ENCODE measurements around the gene OTUB1. TPM values are rescaled to one million over a fixed set of nuclear protein-coding genes. Genes with fewer than 3 reads are reported as not detected.
A peak's percentile ranks its signal among the peaks of the same experiment; 100 is the strongest.
"Not testable (repeated sequence)": the region's sequence is repeated elsewhere in the genome, so short reads cannot be mapped to it uniquely, and the experiment has no call there.

Gene OTUB1
- total RNA-seq, 2 donors from 2014 or later, result 37.7 to 85.6 TPM

DNA sequence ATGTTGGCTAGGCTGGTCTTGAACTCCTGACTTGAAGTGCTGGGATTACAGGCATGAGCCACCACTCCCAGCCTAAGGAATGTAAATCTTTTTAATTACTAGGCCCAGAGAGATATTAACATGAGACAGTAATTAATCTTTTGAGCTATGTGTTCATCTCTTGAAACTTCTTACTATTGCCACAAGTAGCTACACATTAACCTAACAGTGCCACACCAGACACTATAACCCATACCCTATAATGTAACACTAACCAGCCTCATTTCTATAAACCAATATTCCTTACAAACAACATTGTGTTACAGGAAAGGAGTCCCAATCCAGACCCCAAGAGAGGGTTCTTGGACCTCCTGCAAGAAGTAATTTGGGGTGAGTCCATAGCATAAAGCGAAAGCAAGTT lies 19.8 kb upstream of the OTUB1 start:
- TF ChIP-seq, protein P1, sequence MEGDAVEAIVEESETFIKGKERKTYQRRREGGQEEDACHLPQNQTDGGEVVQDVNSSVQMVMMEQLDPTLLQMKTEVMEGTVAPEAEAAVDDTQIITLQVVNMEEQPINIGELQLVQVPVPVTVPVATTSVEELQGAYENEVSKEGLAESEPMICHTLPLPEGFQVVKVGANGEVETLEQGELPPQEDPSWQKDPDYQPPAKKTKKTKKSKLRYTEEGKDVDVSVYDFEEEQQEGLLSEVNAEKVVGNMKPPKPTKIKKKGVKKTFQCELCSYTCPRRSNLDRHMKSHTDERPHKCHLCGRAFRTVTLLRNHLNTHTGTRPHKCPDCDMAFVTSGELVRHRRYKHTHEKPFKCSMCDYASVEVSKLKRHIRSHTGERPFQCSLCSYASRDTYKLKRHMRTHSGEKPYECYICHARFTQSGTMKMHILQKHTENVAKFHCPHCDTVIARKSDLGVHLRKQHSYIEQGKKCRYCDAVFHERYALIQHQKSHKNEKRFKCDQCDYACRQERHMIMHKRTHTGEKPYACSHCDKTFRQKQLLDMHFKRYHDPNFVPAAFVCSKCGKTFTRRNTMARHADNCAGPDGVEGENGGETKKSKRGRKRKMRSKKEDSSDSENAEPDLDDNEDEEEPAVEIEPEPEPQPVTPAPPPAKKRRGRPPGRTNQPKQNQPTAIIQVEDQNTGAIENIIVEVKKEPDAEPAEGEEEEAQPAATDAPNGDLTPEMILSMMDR (IDR thresholded peaks at IDR 0.05), result no peak
- ATAC-seq (ENCODE audit: insufficient number of reproducible peaks, low FRiP score, low read depth), result no peak
- Histone ChIP-seq H3K27ac (no peak overlapping the region), H3K4me3 (no peak overlapping the region), H3K4me1 (ENCODE audit: control insufficient read depth in 1 of 2, low read depth in 2 of 2) (no peaks in the 10 kb centered on the region), H3K27me3 (replicated peaks; ENCODE audit: insufficient read depth) (no peaks in the 10 kb centered on the region), H3K36me3 (no peaks in the 10 kb centered on the region), H3K9me3 (no peaks in the 10 kb centered on the region)
- no peak for DNase-seq (ENCODE audit: low spot score)

DNA sequence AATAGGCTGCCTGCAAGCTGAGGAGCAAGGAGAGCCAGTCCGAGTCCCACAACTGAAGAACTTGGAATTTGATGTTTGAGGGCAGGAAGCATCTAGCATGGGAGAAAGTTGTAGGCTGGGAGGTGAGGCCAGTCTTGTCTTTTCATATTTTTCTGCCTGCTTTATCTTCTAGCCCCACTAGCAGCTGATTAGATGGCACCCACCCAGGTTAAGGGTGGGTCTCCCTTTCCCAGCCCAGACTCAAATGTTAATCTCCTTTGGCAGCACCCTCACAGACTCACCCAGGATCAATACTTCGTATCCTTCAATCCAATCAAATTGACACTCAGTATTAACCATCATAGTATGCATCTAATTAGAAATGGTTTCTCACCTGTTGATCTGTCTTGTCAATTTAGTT lies 16.8 kb upstream of the OTUB1 start:
- Histone ChIP-seq H3K27me3 (replicated peaks; ENCODE audit: insufficient read depth) (no peaks in the 10 kb centered on the region), H3K4me3 (no peak overlapping the region), H3K9me3 (no peaks in the 10 kb centered on the region), H3K36me3 (no peaks in the 10 kb centered on the region), H3K4me1 (ENCODE audit: control insufficient read depth in 1 of 2, low read depth in 2 of 2) (no peaks in the 10 kb centered on the region), H3K27ac (no peak overlapping the region)
- ATAC-seq (ENCODE audit: insufficient number of reproducible peaks, low FRiP score, low read depth), result no peak
- no peak for DNase-seq (ENCODE audit: low spot score)
- TF ChIP-seq, protein P1 (IDR thresholded peaks at IDR 0.05), result no peak

DNA sequence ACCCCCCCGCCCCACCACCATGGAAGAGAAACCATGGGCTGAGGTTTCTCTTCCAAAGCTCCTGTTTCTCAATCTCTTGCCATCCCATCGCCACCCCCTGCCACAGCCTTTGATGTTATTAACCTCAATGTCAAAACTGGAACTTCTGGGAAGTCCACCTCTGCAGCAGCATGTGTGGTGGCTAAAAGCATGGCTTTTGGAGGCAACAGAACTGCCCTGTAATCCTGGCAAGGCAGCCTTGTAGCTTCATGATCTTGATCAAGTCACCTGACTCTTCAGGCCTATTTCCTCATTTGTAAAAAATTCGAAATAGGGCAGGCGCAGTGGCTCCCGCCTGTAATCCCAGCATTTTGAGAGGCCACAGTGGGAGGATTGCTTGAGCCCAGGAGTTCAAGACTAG lies 15.3 kb upstream of the OTUB1 start:
- Histone ChIP-seq H3K4me1 (ENCODE audit: control insufficient read depth in 1 of 2, low read depth in 2 of 2) (peaks cover 6 to 8% of the 10 kb centered on the region in 2 donors), H3K27me3 (replicated peaks; ENCODE audit: insufficient read depth) (no peaks in the 10 kb centered on the region), H3K27ac (no peak overlapping the region), H3K9me3 (no peaks in the 10 kb centered on the region), H3K4me3 (no peak overlapping the region), H3K36me3 (no peaks in the 10 kb centered on the region)
- TF ChIP-seq, protein P1 (IDR thresholded peaks at IDR 0.05), result no peak
- no peak for DNase-seq (ENCODE audit: low spot score)
- no peak for ATAC-seq (ENCODE audit: insufficient number of reproducible peaks, low FRiP score, low read depth)

DNA sequence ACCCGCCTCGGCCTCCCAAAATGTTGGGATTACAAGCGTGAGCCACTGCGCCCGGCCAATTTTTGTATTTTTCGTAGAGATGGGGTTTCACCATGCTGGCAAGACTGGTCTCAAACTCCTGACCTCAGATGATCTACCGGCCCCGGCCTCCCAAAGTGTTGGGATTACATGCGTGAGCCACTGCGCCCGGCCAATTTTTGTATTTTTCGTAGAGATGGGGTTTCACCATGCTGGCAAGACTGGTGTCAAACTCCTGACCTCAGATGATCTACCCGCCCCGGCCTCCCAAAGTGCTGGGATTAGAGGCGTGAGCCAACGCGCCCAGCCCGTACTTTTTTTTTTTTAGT lies 12.4 kb upstream of the OTUB1 start:
- DNase-seq (ENCODE audit: low spot score); H3K9me3 ChIP-seq; H3K27me3 ChIP-seq (replicated peaks; ENCODE audit: insufficient read depth); H3K27ac ChIP-seq; ATAC-seq (ENCODE audit: insufficient number of reproducible peaks, low FRiP score, low read depth); H3K36me3 ChIP-seq: not testable (repeated sequence)
- H3K4me3 ChIP-seq, result peak overlapping the region; percentile 94
- peaks cover 13 to 23% of the 10 kb centered on the region in 2 donors for H3K4me1 ChIP-seq (ENCODE audit: control insufficient read depth in 1 of 2, low read depth in 2 of 2)

DNA sequence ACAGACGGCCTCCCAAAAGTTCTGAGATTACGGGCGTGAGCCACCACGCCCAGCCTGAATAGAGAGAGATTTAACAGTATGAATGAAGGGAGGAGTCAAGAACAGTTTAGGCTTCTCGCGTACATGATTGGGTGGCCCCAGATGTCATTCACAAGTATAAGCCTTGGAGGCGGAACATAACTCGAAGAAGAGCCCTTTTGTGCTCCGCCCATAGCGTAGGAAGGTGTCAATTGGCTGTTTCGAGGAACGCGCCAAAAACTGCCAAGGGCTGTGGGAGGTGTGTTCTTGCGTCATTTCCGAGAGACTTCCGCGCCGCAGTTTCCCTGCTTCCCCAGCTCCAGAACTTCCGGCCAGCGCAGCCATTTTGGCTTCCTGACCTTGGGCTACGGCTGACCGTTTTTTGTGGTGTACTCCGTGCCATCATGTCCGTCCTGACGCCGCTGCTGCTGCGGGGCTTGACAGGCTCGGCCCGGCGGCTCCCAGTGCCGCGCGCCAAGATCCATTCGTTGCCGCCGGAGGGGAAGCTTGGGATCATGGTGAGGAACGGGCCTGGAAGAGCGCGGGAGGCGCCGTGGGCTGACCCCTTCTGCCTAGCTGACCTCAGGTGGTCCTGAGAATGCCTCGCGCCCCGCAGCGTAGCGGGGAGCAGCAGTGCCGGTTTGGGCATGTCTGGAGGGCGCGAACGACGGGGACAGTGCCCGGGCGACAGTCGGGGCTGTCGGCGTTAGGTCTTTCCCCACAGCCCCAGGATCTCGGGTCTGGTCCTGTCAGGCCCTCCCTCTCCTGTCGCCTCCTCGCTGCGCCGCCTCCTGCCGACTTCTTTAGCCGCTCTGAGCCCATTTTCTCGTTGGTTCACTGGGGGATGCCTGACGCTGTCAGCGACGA lies 11.7 kb upstream of the OTUB1 start, which contains the start of gene COX8A:
COX8A (plus strand) TSS at position 362 of the 885 bp plus-strand sequence; CDS start at position 423, 61 bp downstream.
- TF ChIP-seq, protein P1 (IDR thresholded peaks at IDR 0.05), result no peak
- DNase-seq (ENCODE audit: low spot score), result peak; percentile 98
- H3K27me3 ChIP-seq (replicated peaks; ENCODE audit: insufficient read depth), result no peaks in the 10 kb centered on the region
- peaks cover 9% of the 10 kb centered on the region for H3K36me3 ChIP-seq
- peaks cover 13 to 23% of the 10 kb centered on the region in 2 donors for H3K4me1 ChIP-seq (ENCODE audit: control insufficient read depth in 1 of 2, low read depth in 2 of 2)
- H3K4me3 ChIP-seq, result peak within 1 kb of the TSS; percentile 94
- no peaks in the 10 kb centered on the region for H3K9me3 ChIP-seq
- peak; percentile 100 for ATAC-seq (ENCODE audit: insufficient number of reproducible peaks, low FRiP score, low read depth)
- H3K27ac ChIP-seq, result peak within 1 kb of the TSS; percentile 93 to 97

Measured in thoracic aorta (tissue), 2 donors.